Cardiac fibroblast (primary cell): ENCODE data around the gene OSBPL3.
A peak's percentile ranks its signal among the peaks of the same experiment; 100 is the strongest.

Experiments
- DNase-seq, 2 donors: peaks; one replicate each; pipeline versions ENCODE4 v3.0.0 to v3.0.0-alpha.2; 2010; ENCODE audit warnings: low read depth in 2 of 2
- H3K4me3 ChIP-seq, 2 donors: replicated peaks in 1 of 2; 1 replicate in 1 of 2; 2 replicates in 1 of 2; pipeline ENCODE4 v1.5.1; 2011; ENCODE audit warnings: low read depth in 2 of 2, low read length in 2 of 2, mild to moderate bottlenecking in 2 of 2, moderate library complexity in 1 of 2
- CTCF ChIP-seq: IDR thresholded peaks from one replicate; pipeline ENCODE4 v1.5.1; 2011; ENCODE audit warnings: low read depth, mild to moderate bottlenecking, low read length, inconsistent platforms

OSBPL3 gene

GRCh38 chr7:24786306-24786705 is 193.7 kb downstream of the OSBPL3 start:
- peak; percentile 9 to 36 for DNase-seq
- no peak overlapping the region for H3K4me3 ChIP-seq
- no peak for TF ChIP-seq CTCF

DNA sequence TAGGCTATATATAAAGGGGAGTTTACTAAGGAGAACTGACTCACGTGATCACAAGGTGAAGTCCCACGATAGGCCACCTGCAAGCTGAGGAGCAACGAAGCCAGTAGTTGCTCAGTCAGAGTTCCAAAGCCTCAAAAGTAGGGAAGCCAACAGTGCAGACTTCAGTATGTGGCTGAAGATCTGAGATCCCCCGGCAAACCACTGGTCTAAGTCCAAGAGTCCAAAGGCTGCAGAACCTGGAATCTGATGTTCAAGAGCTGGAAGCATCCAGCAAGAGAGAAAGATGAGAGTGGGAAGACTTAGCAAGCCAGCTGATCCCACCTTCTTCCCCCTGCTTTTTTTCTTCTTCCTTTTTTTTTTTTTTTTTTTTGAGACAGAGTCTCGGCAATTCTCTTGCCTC is 195.7 kb downstream of the OSBPL3 start:
- no peak for DNase-seq
- no peak for TF ChIP-seq CTCF
- no peak overlapping the region for H3K4me3 ChIP-seq

DNA sequence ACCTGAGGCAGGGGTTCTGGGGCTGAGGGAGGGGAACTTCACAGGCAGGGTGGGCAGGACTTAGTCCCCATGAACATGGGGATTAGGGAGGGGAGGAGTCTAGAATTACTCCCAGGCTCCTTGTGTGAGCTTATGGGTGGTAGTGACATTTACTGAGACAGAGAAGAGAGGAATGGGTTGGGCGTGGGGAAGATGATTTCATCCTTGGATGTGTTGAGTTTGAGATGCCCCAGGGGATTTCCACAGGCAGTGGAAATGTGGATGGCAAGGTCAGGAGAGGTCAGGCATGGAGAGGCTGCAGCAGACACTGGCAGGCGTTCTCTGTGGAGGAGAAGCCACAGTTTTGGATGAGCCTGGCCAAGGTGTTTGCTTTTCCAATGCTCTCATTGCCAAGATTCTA is 196.3 kb downstream of the OSBPL3 start:
- no peak for TF ChIP-seq CTCF
- no peak for DNase-seq
- no peak overlapping the region for H3K4me3 ChIP-seq

DNA sequence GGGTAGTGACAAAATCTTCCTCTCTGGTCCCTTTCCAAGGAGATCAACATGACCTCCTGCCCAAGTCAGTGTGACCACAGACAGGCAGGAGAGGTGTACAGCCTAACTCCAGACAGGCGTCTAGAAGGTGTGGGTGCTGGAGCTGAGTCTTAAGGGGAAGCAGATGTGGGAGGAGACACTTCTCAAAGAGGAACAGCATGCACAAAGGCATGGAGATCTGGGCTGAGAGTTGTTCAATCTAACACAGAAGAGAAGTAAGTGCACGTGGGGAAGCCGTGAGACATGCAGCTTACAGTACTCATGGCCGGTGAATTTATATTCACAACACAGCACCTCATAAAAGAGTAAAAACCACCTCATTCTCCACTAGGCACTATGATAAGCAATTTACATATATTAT is 198.9 kb downstream of the OSBPL3 start:
- no peak for DNase-seq
- no peak overlapping the region for H3K4me3 ChIP-seq
- TF ChIP-seq CTCF, result no peak

GRCh38 chr7:24779283-24779655 is 200.7 kb downstream of the OSBPL3 start:
- no peak overlapping the region for H3K4me3 ChIP-seq
- no peak for DNase-seq
- TF ChIP-seq CTCF, result no peak

DNA sequence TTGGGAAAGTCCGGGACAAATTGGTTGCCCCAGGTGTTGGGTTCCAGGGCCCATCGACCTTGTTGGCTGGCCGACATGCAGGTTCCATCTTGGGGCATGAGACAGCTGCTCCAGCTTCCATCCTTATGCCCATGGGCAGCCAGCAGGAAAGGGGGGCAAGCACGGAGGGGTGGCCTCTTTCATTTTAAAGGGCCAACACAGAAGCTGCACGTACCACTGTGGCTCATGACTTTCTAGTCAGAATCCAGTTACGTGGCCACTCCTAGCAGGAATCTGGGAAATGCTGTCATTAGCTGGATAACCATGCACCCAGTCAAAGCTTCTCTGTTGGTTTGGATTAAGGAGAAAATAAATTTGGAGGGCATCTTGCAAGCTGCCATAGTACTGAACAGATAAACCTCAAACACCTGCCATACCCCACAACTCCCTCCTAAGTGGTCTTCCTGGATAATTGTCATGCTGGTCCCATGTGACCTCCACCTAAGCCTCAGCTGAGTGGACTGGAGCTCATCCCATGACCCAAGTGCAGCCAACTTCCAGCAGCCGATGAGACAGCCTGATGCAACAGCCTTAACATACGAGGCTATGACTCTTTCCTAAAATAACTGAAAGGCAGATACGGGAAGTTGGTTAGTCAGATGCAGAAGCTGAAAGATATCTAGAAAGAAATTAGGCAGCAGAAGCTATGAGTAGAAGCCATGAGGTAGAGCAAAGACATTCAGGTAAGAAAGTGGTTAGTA is 201.3 kb downstream of the OSBPL3 start:
- TF ChIP-seq CTCF, result no peak
- peak; percentile 73 to 93 for DNase-seq
- no peak overlapping the region for H3K4me3 ChIP-seq

DNA sequence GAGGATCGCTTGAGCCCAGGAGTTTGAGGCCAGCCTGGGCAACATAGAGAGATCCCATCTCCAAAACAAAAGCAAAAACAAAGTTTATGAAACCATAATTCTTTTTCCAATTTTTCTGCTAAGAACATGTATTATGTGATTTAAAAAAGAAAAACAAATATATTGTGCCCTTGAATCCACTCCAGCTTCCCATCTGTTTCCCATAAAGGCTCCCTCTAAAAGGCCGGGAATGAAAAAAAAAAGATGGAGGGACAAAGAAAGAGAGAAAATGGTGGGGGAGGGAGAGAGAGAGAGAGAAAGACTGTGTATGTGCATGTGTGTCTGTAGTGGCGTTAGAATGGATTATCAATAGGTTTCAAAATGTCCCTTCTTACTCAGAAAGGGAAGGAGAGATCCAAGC is 202.2 kb downstream of the OSBPL3 start:
- no peak for DNase-seq
- TF ChIP-seq CTCF, result no peak
- H3K4me3 ChIP-seq, result no peak overlapping the region
